Kidney epithelial cell (primary cell): Measurements from ENCODE around the gene DNMT3B. TPM values are rescaled to one million over a fixed set of nuclear protein-coding genes. Genes with fewer than 3 reads are reported as not detected.
"Not testable (repeated sequence)": the region's sequence is repeated elsewhere in the genome, so short reads cannot be mapped to it uniquely, and the experiment has no call there.

Source experiments
- DNase-seq: peaks from one replicate; pipeline ENCODE4 v3.0.0-alpha.2; 2010; ENCODE audit warnings: low read depth
- H3K27me3 ChIP-seq: 2 replicates; pipeline ENCODE4 v1.6.0; 2011; ENCODE audit warnings: low read length; ENCODE audit not compliant: control insufficient read depth, insufficient read depth
- H3K36me3 ChIP-seq: 2 replicates; pipeline ENCODE4 v1.5.1; 2011; ENCODE audit warnings: low read length; ENCODE audit not compliant: control insufficient read depth, insufficient read depth
- H3K4me3 ChIP-seq: 2 replicates; pipeline ENCODE4 v1.5.1; 2011; ENCODE audit warnings: low read depth, mild to moderate bottlenecking, control low read depth, low read length
- CTCF ChIP-seq: IDR thresholded peaks from 2 replicates; pipeline ENCODE4 v1.5.1; 2011; ENCODE audit warnings: mild to moderate bottlenecking, moderate library complexity, low read length, control low read depth, inconsistent platforms; ENCODE audit not compliant: insufficient read depth, poor library complexity, severe bottlenecking
- total RNA-seq: library from RNA; depleted of rRNA; stranded (reverse); fragments of >200 nt; gene quantifications from 2 replicates; pipeline ENCODE4 v1.2.3, GENCODE V29; 2015

Gene DNMT3B
- total RNA-seq, 1 donor from 2014 or later = 9.0 TPM

GRCh38 chr20:32792731-32793458 is 30.7 kb downstream of the DNMT3B start:
- DNase-seq = no peak
- H3K27me3 ChIP-seq = no peaks in the 10 kb centered on the region
- TF ChIP-seq CTCF = no peak
- H3K36me3 ChIP-seq = no peaks in the 10 kb centered on the region
- no peak overlapping the region for H3K4me3 ChIP-seq

DNA sequence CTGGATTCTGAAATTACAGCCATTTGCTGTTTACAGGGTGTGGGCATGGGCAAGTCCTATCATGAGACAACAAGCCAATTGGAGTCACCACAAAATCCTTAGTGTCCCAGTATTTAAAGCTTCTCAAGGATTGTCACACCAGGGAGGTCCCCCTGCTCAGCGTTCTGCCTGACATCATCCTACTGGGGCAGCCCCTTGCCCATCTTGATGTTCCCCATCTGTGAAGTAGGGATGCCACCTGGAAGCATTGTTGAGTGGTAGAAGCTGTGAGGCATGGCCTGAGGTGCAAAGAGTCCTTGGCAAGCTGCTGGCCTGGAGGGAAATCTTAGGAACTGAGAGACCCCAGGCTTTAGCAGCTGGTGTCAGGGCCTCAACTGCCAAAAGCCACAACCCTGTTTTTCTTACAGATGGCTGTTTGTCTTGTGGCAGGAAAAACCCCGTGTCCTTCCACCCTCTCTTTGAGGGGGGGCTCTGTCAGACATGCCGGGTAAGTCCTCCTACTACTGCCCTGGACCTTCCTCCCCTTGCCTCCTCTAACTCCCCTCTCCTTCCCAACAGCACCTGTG is 34.3 kb downstream of the DNMT3B start:
- TF ChIP-seq CTCF = no peak
- no peak for DNase-seq
- H3K36me3 ChIP-seq = peaks cover 5% of the 10 kb centered on the region
- no peaks in the 10 kb centered on the region for H3K27me3 ChIP-seq
- no peak overlapping the region for H3K4me3 ChIP-seq

DNA sequence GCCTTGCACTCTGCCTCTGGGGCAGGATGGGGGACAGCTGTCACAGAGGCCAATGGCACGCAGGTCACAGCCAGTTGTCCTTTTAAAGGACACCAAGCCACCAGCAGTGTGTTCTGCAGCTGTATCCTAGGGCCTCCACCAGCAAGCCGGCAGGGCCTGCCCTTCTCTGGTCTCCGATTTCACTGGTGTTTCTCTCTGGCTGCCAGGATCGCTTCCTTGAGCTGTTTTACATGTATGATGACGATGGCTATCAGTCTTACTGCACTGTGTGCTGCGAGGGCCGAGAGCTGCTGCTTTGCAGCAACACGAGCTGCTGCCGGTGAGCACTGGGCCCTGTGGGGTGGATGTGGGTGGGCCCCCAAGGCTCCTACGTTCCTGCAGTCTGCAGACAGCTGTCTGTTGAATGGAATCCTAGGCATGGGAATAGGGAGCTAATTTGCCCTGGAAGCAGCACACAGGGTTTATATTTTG is 34.8 kb downstream of the DNMT3B start:
- Histone ChIP-seq H3K4me3 (no peak overlapping the region), H3K27me3 (no peaks in the 10 kb centered on the region), H3K36me3 (peaks cover 5% of the 10 kb centered on the region)
- no peak for DNase-seq
- TF ChIP-seq CTCF = no peak

- H3K4me3 ChIP-seq, H3K36me3 ChIP-seq, DNase-seq, H3K27me3 ChIP-seq: not testable (repeated sequence)
Measured at GRCh38 chr20:32797571-32797970, 35.4 kb downstream of the DNMT3B start.

DNA sequence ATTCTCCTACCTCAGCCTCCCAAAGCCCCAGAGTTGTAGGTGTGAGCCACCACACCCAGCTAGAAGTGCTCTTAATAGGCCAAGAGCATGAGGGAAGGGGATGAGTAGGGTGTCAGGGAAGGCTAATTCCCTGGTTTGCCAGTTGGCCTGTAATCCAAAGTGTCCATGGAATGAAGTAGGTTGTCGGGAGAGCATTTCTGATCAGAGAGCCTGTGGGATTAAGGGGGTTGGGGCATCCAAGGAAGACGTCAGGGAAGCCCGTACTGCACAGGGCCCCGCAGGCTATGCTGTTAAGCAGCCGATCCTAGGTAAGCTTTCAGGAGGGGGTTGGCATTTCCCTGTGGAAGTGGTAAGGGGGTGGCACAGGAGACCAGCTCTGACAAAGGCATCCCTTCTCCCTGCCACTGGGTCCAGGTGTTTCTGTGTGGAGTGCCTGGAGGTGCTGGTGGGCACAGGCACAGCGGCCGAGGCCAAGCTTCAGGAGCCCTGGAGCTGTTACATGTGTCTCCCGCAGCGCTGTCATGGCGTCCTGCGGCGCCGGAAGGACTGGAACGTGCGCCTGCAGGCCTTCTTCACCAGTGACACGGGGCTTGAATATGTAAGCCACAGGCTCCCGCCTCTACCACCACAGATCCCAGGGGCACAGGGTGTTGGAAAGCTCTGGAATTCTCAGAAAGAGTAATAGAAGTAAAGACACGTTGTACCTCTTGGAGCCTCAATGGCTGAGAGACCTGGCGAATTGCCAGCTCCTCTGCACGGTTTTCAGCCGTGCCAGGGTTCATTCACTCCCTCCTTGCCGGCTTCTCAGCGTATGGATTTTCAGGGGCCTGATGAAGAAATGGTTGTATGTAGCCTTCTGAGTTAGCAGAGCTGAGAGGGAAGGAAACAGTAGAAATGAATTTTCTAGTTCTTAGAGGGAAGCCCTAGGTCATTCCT is 36.1 kb downstream of the DNMT3B start:
- Histone ChIP-seq H3K27me3 (no peaks in the 10 kb centered on the region), H3K36me3 (peaks cover 5% of the 10 kb centered on the region), H3K4me3 (no peak overlapping the region)
- no peak for DNase-seq
- TF ChIP-seq CTCF = no peak

DNA sequence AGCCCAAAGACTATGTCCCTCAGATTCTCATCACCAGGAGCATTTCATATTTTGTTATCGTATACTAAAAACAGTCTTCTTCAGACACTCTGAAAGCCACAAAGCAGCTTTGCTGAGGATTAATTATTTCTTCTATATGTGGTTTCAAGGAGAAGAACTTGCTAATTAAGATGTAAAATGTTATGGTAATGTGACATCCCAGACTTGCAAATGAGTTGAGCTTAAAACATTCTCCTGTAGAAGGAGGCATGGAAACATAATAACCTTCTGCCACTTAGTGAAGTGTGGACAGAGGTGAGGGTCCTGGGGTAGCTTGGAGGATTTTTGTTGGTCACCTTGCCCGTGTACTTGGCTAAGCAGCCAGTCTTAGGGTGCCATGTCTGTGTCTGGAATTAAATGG is 40.9 kb downstream of the DNMT3B start:
- Histone ChIP-seq H3K36me3 (peaks cover 5% of the 10 kb centered on the region), H3K4me3 (no peak overlapping the region), H3K27me3 (no peaks in the 10 kb centered on the region)
- TF ChIP-seq CTCF = no peak
- DNase-seq = no peak
